Activated CD8-positive, alpha-beta memory T cell treated with anti-CD3 and anti-CD28 coated beads, Interleukin-2, amount 50 U/mL, for 48 hours (primary cell): ENCODE measurements around the gene TACC2.
"Not testable (repeated sequence)": the region's sequence is repeated elsewhere in the genome, so short reads cannot be mapped to it uniquely, and the experiment has no call there.

Experiments
- DNase-seq: peaks from one replicate; pipeline ENCODE4 v3.0.0-alpha.2; 2020

The TACC2 gene

DNA sequence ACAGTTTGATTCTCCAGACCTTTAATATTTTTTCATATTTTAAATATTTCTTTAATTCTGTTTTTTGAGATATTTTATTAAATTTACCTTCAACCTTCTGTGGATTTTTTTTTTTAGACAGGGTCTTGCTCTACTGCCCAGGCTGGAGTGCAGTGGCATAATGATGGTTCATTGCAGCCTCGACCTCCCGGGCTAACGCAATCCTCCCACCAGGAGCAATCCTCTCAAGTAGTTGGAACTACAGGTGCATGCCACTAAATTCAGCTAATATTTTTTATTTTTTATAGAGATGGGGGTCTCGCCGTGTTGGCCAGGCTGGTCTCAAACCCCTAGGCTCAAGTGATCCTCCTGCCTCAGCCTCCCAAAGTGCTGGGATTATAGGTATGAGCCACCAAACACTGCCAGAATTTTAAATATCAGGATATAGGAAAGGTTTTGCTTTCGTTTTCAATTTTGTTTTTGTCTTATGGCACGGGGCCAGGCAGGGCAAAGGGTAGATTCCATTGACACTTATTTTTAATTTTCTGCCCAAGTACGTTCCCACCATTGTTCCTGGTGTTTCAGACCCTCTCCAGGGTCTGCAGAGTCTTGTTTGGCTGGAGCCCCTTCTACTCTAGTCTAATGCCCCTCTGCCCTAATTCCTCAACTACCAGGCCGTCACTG lies 1.2 kb downstream of the TACC2 start:
- no peak for DNase-seq

DNA sequence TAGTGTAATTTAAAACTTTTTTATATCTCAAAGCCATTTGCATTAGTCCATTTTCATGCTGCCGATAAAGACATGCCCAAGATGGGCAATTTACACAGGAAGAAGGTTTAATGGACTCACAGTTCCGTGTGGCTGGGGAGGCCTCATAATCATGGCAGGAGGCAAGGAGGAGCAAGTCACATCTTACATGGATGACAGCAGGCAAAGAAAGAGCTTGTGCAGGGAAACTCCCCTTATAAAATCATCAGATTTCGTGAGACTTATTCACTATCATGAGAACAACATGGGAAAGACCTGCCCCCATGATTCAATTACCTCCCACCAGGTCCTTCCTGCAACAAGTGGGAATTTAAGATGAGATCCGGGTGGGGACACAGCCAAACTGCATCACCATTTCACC lies 2.8 kb downstream of the TACC2 start:
- DNase-seq: not testable (repeated sequence)

DNA sequence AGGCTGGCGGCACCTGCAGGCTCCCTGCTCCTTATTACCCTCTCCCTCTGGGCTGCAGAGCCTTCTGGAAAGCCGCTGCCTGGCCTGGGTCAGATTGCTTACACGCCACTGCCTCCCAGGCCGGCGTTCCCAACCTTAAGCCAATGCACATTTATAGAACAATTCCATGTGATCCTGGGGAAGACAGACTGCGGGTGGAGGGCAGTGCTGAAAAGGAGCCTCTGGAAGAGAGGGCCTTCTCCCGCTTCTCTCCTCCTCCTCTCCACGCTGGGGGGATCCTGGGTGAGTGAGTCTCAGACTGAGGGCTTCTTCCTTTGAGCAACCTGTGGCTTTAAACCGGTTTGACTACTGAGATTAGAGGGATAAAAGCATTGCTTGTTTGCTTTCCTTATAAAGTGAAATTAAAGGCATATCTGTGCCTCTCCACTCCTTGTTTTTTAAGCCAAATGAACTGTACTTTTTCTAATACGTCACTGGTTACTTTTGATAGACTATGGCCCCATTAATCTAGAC lies 5.5 kb downstream of the TACC2 start:
- no peak for DNase-seq

DNA sequence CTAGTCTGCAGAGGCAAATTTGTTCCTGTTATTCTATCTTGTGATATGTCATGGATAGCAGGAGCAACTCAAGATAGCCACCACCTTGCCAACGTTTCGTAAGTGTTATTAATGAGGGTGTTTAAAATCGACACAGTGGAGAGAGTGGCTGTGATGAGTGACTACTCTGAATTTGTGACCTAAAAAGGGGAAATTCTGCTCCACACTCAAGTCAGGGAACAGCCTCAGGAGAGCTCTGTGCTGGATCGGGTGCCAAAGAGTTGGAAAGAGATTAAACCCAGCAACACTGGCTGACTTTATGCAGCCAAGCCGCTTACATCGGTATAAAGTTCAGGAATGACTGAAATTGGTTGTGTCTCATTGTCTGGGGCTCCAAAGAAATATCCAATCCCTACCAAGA lies 9.5 kb downstream of the TACC2 start:
- no peak for DNase-seq

DNA sequence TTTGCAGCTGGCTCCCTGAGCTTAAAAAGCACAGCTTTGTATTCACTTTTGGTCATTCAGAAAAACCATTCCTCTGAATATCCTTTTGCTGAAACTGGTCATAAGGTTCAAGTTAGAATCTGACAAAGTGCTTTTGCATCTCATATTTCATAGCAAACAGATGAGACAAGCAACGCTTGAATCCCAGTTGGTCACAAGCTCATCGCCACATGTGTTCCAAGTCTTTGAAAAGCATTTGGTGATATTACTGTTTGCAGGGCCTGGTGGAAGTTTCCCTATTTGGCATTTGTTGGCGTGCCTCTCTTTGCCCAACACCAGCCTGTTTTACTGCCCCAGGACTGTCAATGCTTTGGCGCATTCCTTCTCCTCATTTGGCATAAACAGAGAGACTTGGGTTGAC lies 10.3 kb downstream of the TACC2 start:
- no peak for DNase-seq

DNA sequence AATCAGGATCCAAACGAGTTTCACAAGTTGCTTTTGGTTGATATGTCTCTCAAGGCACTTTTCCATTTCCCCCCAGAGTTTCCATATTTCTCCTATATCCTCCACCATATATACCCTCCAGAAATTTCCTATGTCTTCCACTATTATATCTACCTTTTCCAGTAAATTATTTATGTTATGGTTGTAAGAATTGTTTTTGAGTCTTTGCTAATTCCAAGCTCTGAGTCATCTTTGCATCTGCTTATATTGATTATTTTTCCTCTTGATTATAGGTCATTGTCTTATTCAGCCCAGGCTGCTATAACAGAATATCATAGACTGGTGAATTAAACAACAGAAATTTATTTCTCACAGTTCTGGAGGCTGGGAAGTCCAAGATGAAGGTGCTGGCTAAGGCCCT lies 12.7 kb downstream of the TACC2 start:
- no peak for DNase-seq

DNA sequence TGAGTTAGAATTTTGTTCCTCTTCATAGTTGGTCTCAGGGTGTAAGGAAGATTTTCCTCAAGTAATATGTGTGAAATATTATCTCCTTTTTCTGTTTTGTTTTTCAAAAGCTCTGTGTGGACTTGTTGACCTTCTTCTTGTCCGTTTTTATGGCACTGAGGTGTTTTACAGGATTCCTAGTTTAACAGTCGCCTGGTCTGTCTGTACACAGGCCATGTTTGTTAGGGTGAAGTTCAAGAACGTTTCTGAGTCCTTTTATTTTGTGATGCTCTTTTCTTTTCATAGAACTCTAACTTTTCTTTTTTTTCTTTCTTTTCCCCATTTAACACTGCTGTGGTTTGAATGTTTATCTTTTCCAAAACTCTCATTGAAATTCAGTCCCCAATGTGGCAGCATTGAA lies 18.5 kb downstream of the TACC2 start:
- no peak for DNase-seq

DNA sequence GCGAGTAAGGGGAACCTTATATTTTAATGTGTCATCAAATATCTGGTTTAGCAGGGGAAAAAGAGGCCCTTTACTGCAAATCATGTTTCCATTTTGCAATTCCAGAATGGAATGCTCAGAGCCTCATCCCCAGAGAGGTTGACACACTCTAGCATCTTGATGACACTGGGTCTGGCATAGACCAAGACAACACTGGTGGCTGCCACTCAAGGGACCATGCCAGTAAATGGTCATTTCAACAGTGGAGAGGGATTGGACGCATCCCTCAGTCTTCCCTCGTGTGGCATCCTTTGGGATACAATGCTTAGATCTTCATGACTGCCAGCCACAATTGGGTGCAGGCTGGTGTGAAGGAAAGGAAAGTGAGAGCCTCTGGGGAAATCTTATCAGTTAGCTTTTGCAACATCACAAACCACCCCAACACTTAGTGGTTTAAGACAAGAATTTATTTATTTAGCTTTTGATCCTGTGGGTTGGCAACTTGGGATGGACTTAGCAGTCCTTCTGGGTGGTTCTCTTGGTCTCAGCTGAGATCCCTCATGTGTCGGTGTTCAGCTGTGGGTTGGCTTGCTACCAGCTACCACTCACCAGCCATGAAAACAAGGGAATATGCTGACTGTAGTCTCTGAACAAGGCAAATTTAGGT lies 21.6 kb downstream of the TACC2 start:
- no peak for DNase-seq

DNA sequence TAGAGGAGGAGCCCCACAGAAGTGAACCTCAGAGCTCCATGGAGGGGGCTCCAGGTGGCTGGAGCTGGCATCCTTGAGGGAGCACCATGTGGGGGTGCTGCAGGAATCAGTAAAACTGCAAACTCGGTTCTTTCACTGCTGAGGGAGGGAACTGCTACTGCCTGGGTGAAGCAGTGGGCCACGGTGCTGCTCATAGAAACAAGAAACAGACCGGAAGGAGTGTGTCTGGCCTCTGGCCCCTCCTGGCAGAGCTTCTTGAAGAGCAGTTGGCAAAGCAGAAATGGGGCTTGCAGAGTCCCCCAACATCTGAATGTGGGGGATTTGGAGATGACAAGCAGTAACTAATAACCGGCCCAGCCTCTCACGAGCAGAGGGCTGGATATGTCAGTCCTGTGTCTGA lies 23.8 kb downstream of the TACC2 start:
- no peak for DNase-seq

DNA sequence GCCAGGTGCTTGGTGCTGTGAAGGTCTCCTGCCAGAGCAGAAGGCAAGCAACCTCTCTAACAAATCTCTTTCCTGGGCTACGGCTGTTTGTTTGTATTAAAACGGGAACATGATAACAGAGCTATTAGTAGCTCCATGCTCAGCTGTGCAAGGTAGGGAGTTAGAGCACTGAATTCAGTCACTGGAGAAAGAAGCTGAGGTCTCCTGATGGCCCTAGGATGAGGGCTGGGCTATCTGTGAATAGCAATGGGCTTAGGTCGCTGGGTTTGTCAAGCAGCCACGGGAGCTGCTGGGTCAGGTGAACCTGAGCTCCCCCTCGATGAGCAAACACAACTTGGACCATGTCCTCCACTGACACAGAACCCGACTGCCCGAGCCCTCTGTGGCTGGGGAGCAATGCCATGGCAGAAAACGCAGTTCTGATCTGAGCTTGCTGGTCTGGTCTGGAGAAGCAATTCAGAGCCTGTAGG lies 24.4 kb downstream of the TACC2 start:
- no peak for DNase-seq

DNA sequence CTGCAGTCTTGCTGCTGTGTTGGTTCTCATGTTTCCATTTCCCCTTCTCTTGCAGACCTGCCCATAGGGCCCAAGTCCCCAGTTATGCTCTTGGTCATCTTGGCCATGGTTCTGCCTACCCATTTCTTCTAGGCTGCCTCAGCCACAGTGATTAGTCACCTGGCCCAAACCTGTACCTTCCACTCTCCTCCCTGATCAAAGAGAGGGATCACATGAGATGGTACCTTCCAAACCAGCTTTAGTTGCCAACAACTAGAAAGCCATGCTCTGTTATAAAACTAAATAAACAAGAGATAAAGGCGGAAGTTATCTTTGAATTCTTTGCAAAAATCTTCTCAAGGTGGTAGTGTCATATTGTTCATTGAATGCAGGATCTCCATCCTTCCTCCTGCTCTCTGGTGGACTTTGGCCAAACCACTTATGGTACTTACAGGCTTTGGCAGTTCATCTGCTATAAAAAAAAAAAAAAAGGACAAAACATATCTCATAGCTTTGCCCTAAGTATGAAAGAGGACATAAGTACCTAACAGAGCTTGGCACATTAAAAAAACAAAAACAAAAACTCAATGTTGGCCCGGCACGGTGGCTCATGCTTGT lies 25.8 kb downstream of the TACC2 start:
- DNase-seq: no peak

DNA sequence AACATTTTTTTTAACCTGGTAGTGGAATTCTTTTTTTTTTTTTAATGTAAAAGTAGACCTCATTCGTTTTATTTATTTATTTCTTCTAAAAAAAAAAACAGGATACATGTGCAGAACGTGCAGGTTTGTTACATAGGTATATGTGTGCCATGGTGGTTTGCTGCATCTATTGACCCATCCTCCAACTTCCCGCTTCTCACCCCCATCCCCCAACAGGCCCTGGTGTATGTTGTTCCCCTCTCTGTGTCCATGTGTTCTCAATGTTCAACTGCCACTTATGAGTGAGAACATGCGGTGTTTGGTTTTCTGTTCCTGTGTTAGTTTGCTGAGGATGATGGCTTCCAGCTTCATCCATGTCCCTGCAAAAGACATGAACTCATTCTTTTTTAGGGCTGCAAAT lies 29.0 kb downstream of the TACC2 start:
- DNase-seq: not testable (repeated sequence)

DNA sequence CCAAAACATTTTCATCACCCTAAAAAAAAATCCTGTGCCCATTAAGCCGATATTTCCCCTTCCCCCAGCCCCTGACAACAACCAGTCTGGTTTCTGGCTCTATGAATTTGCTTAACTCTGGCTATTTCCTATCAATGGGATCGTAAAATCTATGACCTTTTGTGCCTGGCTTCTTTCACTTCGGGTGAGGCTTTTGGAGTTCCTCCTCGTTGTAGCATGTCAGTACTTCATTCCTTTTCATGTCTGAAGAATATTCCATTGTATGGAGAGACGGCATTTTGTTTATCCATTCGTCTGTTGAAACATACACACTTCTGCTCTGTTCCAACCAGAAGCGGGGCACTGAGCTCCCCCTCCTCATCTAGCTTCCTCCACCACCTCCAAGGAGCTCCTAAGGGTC lies 29.5 kb downstream of the TACC2 start:
- no peak for DNase-seq

DNA sequence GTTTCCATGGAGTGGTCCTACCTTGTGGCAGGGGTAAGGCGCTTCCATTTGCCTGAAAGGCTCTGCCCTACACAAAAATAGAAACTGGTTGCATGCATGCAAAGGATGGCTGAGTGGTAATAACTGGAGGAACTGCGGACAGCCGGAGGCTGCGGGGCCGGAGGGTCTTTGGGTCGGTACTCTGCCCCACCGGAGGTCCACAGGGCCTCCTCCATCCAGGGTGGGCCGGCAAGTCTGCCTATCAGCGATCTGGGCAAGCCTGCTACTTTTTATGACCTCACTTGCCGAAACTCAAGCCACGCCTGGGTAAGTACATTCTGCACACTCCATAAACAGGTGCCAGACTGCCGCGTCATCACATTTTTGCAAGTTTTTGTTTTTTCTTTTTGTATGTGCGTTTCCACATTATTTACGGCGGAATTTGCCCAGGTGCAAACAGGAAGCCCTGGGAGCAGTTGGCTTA lies 30.0 kb downstream of the TACC2 start:
- DNase-seq: no peak

DNA sequence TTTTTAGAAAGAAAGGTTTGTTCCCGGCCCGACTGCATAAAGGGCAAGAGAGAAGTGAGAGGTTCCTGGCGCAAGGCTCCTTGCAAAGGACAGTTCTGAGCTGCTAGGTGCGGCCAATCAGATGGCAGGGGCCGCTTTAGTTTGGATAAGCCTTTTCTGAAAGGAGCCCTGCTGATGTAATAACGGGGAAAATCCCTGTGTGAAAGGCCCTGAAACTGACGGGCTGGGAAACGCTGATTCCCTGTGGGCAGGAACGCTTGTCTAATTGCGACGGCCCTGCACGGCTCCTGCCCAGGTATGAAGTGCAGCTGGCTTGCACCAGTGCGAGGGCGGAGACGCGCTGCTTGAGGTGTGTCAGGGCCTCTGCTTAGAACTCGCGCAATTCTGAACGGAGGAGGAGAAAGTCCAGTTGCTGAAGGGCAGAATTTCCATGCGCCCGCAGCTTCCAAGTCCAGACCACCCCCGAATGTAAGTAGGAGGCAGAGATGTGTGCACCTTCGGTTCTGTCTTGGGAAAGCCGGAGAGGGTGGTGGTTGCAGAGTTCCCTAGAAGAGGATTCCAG lies 30.5 kb downstream of the TACC2 start:
- no peak for DNase-seq

DNA sequence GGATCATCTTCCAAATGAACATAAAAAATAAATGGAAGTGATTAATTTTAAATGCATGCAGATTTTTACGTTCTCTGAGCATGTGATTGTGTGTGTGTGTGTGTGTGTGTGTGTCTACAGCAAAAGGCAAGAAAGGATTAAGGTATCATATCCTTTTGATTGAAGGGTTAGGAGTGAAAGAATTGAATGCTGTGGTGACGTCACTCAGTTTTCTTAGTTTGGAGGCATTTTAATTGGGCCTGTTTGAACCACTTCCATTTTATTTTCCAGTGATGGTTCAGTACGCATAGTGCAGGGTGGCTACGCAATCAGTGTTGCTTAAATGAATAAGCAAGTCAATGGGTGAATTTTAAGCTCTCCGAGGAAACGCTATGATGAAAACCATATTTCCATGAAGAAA lies 31.3 kb downstream of the TACC2 start:
- no peak for DNase-seq

DNA sequence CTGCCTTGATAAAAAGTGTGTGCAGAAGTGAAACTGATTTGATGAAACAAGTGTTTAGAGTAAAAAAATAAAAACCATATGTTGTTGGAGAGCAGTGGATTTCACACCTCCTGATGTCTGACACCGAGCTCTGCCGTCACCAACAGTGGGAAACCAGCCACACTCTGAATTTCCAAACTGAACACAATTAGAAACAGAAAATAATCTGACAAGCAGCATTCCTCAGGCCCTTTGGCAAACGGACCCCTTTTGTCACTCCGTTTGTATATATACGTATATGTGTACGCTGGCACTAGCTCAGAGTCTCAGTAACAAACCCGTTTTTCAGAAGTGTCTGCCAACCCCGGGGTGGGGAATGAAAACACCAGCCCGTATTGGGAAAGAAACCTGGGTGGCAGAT lies 32.4 kb downstream of the TACC2 start:
- DNase-seq: no peak

DNA sequence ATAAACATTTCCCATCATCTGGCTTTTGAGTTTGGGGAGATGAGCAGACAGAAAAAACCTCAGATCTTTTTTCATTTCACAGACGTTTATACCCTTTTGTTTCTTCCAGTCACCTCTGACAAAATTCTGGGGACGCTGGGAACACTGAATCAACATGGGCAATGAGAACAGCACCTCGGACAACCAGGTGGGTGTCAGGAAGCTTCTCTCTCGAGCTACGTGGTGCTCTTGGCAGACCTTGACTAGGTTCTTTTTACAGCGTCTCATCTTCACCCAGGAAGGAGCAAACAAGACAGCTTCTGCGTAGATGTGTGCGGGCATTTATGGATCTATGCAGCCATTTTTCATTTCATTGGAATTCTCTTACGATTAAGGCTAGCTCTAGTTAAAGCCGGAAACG lies 32.9 kb downstream of the TACC2 start:
- DNase-seq: no peak

DNA sequence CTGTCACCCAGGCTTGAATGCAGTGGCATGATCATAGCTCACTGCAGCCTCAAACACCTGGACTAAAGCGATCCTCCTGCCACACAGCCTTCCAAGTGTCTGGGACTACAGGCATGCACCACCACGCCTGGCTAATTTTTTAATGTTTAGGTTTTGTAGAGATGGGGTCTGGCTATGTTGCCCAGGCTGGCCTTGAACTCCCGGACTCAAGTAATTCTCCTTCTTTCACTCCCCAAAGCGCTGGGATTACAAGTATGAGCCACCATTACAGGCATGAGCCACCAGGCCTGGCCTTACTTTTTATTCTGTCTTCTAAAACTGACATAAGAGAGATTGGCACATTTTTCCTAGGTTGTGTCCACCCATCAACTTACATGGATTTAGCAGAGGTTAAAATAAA lies 33.3 kb downstream of the TACC2 start:
- DNase-seq: no peak

DNA sequence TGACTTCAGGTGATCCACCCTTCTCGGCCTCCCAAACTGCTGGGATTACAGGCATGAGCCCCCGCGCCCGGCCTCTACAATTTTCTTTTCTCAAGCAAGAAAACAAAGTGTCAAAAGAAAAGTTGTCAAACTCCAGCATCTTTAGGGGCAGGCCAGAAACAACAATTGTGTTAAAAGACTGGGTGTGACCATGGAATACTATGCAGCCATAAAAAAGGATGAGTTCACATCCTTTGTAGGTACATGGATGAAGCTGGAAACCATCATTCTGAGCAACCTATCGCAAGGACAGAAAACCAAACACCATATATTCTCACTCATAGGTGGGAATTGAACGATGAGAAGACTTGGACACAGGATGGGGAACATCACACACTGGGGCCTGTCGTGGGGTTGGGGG lies 34.3 kb downstream of the TACC2 start:
- not testable (repeated sequence) for DNase-seq

DNA sequence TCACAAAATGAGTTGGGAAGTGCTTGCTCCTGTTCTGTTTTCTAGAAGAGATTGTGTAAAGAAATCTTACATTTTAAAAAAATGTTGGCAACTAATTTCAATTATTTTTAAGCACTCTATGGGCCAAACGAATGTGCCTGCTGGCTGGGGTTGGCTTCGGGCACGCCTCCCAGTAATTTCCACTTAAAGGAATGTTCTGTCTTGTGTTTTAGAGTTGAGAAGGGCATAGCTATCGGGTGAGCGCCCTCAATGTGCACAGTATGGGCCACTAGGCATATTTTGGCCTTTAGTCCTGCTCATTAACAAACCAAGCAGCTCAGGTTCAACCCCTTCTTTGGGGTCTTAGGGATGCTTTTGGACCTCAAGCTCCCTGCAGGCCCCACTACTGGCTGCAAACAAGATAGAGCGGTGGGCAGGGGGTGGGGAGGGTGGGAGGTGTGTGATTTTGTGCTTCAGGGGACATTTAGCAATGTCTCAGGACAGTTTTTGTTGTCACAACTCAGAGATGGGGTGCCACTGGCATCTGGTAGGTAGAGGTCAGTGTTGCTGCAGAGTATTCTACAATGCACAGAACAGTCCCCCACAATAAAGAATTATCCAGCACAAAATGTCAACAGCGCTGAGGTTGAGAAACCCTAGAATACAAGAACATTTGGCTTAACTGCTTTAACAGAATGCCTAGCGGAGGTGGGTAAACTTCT lies 40.7 kb downstream of the TACC2 start:
- DNase-seq: no peak

DNA sequence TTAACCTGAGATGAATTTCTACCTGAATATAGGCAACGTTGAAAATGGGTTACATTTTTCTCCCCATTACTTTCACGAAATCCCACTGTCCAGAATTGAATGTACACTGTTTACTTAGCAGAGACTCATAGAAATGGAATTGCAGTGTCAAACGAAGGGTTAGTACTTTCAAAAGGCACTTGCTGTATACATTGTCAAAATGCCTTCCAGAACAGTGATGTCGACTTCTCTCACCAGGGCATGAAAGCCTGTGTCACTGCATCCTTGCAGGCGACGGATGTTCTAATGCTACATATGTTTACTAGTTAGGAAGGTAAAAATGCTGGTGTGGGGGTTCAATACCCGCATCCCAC lies 41.2 kb downstream of the TACC2 start:
- no peak for DNase-seq

DNA sequence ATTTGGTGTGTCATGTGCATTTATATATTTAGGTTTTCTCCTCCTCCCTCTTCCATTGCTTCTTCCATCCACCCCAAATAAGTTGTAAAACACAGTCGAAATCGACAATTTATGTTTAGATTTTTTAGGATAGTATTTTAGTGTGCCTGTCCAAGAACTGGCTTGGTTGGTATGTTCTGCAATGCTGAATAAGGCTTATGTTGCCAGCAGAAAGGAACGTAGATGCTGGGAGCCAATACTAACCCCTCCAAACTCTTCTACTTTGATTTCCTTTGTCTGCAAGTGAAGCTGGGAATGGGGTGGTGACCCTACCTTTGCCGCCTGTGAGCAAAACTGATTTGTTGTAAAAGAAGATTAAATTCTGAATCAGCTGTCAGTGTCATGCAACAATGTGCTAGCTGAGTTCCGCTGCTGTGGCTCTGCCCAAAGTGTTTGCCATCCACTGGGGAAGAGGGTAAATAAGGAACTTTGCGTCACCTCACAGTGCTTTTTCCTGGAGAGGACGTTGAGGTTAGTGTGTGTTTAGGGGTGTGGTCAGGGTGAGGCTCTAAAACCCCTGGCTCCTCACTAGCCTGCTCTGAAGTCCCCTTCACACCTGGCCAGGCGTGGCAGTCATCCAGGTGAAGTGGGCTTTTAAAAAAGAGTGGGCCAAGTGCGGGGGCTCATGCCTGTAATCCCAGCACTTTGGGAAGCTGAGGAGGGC lies 44.4 kb downstream of the TACC2 start:
- no peak for DNase-seq
